Stimulated activated CD8-positive, alpha-beta memory T cell treated with anti-CD3 and anti-CD28 coated beads, Interleukin-7, amount 100 ng/mL, for 48 hours (primary cell): ENCODE data around the gene GPR15.

ENCODE experiments used
- DNase-seq, 2 donors: peaks; one replicate each; pipeline ENCODE4 v3.0.0-alpha.2; 2020; ENCODE audit warnings: low read depth in 1 of 2; ENCODE audit errors: extremely low read depth in 1 of 2

The GPR15 gene

DNA sequence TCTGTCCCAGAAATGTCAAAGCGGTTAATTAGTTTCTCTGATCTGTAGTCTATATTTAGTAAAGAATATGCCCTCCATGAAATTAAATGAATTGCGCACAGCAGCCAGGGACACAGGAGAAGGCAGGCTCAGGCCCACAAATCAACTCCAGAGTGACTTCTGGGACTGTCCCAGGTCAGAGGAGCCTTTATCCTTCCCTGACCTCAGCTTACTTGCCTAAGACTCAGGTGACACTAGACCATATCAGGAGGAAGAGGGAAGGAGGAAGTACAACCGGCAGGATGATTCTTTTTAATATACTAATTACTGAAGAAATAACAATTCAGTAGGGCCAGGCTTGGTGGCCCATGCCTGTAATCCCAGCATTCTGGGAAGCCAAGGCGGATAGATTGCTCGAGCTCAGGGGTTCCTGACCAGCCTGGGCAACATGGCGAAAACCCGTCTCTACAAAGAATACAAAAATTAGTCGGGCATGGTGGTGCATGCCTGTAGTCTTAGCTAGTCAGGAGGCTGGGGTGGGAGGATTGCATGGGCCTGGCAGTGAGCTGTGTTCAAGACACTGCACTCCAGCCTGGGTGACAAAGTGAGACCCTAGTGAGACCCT is 1.8 kb upstream of the GPR15 start:
- no peak for DNase-seq

- DNase-seq: no peak
These were observed 1.1 kb upstream of the GPR15 start for GRCh38 chr3:98530676-98531075.

- no peak for DNase-seq
These were observed 478 bp downstream of the GPR15 start for GRCh38 chr3:98532275-98532637.

GRCh38 chr3:98532709-98533571 is 1.2 kb downstream of the GPR15 start:
- DNase-seq: no peak

- DNase-seq: no peak
These were observed 2.4 kb downstream of the GPR15 start for GRCh38 chr3:98534168-98534567.

DNA sequence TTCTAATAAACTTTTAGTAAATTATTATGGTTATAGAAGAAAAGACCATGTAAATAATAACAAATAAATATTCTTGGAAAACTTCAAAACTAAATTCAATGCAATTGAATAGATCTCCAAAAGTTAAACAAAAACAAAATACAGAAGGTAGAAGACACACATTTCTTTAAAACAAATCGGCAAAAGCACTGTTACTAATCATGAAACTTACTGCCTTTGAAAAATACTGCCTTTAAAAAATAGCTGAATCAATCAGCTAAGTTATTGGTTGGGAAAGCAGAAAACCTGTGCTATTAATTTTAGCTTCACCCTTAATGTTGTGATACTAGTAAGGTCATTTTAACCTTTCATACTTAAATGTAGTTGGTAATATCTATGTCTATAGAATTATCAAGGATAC is 3.0 kb downstream of the GPR15 start:
- DNase-seq: no peak

- no peak for DNase-seq
These were observed 4.8 kb downstream of the GPR15 start for GRCh38 chr3:98536456-98537017.

DNA sequence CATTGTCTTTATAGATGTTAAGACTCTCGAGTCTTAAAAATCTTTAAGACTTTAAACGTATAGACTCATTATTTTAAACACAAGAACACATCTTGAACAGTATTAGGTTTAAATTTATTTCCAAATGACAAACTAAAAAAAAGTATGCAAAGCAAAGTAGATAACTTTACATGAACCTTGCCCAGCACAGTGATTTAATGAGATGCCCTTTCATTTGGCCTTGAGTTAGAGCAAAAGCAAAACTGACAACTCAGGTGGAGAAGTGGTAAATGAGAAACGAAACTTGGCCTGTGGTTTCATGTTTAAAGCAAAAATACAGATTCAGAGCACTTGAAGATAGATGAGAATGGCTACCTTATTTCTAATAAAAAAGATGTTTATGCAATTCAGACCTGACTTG is 8.6 kb downstream of the GPR15 start:
- DNase-seq: no peak

DNA sequence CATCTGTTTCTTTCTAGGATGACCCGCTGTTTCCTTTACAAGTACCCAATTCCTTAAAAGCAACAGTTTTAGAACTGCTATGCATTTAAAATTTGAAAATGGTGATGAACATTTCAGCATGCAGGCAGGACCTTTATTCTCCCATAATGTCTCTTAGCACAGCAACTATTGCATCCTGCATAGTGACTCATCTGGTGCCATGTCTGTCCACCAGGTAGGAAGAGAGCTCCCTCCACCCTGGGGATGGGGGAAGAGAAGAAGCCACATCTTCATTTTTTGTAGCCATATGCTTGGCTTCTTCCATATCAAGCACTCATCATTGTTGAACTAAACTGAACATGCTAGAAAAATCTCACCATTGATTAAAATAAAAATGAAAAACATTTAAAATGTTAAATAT is 9.9 kb downstream of the GPR15 start:
- DNase-seq: no peak

DNA sequence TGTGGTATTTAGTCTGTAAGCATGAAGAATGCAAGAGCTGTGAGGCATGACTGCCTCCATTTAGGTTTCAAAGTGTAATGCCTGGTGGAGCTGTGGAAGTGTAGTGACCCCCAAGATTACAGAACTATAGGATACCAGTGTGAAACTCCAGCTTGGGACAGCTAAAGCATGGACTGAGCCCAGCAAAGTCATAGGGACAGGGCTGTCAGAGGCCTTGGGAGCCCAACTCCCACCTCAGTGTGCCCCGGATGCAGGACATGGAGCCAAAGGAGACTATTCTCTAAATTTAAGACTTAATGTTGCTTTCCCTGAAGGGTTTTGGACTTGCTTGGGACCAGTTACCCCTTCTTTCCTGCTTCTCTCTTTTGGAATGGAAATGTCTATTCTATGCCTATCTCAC is 10.8 kb downstream of the GPR15 start:
- DNase-seq: no peak

DNA sequence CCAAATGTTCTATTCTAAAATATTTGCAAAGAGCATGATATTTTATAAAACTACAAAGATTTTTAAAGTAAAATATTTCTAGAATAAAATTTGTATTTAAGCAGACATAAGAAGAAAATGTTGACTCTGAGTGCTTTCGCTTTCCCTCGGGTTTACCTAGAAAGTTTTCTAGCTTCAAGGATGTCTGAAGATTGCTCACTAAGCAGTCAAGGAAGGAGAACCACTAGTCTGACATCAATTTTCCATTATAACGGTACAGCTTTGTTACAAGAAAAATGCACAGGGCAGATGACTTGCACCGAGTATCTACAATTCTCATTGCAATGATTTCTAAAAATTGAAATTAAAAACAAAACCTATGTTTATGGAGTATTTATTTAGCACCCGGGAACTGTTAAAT is 14.2 kb downstream of the GPR15 start:
- DNase-seq: no peak

- no peak for DNase-seq
These were observed 16.8 kb downstream of the GPR15 start for GRCh38 chr3:98548544-98548943.

DNA sequence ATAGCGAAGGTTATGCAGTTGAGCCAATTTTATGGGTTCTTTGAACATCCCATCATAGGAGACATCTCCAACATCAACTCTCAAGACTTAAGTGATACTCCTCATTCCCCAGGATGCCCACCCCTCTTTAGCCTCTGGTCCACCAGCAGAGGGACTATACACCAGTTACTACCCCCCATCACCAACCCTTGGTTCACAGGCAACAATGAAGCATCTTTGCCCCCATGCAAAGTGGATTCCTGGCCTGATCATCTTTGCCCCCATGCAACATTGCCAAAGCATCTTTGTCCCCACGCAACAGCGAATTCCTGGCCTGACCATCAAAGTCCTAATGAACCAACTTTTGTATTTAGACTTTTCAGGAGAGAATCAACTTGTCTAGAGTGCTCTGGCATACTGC is 19.1 kb downstream of the GPR15 start:
- no peak for DNase-seq

GRCh38 chr3:98551236-98551635 is 19.5 kb downstream of the GPR15 start:
- no peak for DNase-seq

DNA sequence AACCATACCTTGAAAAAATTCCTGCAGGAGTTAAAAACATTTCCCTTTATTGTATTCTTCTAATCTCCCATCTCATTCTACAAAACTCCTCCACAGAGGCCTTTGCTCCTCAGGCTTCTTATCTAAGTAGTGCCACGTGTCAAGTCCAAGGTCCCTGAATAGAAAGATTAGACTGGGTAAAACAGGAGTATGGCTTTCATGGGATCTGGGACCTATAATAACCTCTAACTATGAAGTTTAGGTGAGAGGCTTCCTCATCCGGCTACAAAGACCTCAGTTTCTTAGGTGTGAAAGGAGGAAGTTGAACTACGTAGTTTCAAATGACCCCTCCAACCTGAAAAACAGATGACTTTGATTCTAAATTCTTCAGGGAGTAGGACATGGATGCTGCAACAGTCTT is 20.0 kb downstream of the GPR15 start:
- DNase-seq: no peak

GRCh38 chr3:98552232-98553020 is 20.6 kb downstream of the GPR15 start:
- no peak for DNase-seq

DNA sequence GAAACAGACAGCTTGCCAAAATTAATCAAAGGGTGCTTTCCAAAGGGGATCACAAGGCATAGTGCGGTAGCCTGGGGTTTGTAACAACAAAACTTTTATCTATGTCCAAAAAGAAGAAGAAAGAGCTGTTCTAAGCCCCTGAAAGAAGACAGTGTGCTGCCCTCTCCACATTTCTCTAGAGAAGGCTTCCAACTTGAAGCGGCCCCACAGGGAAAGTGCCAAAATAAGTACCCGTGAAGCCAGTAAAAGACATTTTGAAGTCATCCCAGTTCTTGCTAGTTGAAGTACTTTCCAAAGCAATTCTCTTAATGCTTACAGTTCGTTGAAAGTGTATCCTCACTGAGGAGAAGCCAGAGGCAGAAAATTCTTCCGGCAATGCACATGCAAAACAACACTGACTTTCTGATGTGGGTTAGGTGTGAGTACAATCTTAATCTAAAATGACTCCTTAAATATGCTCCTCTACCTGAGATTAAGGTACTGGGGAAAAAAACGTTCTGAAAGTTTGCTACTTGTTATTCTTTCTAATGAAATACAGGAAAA is 21.3 kb downstream of the GPR15 start:
- DNase-seq: no peak

DNA sequence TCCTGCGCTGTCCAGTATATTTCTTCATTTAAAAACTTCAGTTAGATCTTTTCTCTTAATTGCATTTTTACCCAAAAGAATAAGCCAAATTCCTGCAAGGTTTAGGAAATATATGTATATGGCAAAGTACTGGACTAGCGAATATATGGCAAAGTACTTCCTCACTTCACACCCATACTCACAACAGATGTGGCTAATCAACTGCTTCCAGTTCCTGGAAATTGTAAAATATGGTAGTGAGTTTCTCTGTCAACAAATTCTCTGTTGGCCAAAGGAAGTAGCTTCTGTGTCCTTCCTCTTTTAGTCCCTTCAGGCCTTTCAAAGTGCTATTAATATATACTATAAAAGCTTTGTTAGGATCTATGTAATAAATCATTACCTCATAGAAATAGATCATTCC is 22.0 kb downstream of the GPR15 start:
- no peak for DNase-seq

DNA sequence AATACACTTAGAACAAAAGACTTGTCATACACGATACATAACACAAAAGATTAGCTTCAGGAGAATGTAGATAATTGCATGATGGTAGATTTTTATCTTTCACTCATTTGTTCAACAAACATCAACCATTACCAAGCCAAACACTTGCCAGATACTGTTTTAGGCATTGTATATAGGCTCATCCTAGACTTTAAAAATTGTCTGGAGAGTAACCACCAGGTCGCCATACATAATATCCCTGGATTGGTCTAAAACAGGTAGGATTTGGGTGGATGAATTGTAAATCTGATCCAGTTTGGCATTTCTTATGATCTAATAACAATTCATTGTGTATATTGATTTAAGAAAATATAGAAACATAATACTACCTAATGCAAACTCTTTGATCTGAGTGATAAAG is 22.8 kb downstream of the GPR15 start:
- DNase-seq: no peak

DNA sequence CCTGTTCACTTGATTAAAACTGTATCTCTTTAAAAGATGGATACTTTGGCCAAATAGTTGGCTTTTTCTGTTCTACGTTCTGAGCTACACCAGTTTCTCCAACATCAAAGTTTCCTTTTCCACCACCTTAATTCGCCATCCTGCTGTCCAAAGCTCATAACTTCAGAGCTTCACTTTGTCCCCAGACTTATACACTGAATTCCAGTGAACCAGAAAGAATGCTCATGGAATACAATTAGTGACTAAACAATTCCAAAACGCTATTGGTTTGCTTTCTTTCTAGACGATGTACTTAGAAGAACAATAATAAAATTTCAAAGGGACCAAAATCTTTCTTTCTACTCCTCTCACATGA is 23.2 kb downstream of the GPR15 start:
- no peak for DNase-seq
